ENCODE data around the gene FBXO17.
A peak's percentile ranks its signal among the peaks of the same experiment; 100 is the strongest.

DNA sequence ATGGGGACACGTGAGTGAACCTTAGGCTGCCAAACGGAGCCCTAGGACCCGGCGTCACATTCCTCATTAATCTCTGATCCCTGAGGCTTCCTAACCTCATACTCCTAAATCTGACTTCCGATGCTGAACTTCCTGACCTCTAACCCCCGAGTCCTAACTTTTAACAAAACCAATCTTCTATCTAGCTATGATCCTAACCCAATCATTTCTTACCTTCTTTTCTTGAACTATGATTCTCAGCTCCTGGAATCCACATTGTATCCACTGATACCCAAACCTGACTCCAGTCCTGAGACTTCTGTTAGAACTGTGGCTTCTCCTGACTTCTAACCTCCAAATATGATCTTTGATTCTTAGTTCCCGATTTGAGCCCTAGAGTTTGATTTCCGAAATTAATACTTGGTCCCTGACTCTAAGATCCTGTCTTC, 75.3 kb downstream of the FBXO17 start:
- peak in 1 of 4 donors; percentile 46 for TF ChIP-seq POLR2A (IDR thresholded peaks at IDR 0.05)
- TF ChIP-seq, protein P1, sequence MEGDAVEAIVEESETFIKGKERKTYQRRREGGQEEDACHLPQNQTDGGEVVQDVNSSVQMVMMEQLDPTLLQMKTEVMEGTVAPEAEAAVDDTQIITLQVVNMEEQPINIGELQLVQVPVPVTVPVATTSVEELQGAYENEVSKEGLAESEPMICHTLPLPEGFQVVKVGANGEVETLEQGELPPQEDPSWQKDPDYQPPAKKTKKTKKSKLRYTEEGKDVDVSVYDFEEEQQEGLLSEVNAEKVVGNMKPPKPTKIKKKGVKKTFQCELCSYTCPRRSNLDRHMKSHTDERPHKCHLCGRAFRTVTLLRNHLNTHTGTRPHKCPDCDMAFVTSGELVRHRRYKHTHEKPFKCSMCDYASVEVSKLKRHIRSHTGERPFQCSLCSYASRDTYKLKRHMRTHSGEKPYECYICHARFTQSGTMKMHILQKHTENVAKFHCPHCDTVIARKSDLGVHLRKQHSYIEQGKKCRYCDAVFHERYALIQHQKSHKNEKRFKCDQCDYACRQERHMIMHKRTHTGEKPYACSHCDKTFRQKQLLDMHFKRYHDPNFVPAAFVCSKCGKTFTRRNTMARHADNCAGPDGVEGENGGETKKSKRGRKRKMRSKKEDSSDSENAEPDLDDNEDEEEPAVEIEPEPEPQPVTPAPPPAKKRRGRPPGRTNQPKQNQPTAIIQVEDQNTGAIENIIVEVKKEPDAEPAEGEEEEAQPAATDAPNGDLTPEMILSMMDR (IDR thresholded peaks at IDR 0.05), result no peak

Data from upper lobe of left lung (tissue), 4 donors.